Measurements from ENCODE around the gene EIF1AD.
A peak's percentile ranks its signal among the peaks of the same experiment; 100 is the strongest.

EIF1AD gene

DNA sequence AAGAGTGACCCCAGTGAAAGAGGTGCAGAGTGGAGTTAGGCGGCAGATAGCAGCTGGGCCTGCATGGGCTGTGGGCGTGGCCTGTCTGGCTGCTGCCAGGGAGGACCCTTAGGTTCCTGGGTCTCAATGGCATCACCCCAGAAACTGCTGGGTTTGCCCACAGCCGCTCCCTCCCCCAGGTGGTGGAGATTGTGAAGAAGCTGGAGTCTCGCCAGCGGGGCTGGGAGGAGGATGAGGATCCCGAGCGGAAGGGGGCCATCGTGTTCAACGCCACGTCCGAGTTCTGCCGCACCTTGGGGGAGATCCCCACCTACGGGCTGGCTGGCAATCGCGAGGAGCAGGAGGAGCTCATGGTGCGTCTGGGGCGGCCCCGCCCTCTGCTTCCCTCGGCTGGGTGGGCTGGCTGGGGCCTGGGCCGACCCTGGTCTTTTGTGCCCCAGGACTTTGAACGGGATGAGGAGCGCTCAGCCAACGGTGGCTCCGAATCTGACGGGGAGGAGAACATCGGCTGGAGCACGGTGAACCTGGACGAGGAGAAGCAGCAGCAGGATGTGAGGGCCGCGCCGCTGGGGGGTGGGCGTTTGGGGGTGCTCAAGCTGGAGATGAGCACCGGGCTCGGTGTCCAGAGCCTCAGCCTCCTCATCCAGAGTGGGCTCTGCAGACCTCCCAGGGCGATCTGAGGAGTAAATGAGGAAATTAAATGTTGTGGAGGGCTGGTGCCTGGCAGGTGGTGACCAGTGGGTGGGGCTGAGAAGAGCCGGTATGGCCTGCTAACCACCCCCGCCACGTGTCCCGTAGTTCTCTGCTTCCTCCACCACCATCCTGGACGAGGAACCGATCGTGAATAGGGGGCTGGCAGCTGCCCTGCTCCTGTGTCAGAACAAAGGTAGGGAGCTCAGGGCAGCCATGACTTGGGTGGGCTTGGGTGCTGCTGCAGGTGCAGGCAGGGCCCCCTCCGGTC lies 25.5 kb downstream of the EIF1AD start:
- TF ChIP-seq TAF1 (IDR thresholded peaks at IDR 0.05; ENCODE audit: borderline replicate concordance, insufficient read depth, low read length): no peak
- TF ChIP-seq, protein P1, sequence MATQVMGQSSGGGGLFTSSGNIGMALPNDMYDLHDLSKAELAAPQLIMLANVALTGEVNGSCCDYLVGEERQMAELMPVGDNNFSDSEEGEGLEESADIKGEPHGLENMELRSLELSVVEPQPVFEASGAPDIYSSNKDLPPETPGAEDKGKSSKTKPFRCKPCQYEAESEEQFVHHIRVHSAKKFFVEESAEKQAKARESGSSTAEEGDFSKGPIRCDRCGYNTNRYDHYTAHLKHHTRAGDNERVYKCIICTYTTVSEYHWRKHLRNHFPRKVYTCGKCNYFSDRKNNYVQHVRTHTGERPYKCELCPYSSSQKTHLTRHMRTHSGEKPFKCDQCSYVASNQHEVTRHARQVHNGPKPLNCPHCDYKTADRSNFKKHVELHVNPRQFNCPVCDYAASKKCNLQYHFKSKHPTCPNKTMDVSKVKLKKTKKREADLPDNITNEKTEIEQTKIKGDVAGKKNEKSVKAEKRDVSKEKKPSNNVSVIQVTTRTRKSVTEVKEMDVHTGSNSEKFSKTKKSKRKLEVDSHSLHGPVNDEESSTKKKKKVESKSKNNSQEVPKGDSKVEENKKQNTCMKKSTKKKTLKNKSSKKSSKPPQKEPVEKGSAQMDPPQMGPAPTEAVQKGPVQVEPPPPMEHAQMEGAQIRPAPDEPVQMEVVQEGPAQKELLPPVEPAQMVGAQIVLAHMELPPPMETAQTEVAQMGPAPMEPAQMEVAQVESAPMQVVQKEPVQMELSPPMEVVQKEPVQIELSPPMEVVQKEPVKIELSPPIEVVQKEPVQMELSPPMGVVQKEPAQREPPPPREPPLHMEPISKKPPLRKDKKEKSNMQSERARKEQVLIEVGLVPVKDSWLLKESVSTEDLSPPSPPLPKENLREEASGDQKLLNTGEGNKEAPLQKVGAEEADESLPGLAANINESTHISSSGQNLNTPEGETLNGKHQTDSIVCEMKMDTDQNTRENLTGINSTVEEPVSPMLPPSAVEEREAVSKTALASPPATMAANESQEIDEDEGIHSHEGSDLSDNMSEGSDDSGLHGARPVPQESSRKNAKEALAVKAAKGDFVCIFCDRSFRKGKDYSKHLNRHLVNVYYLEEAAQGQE (IDR thresholded peaks at IDR 0.05; ENCODE audit: insufficient read depth in 1 of 2, low read depth in 2 of 2, low read length in 2 of 2): no peak
- no peak for TF ChIP-seq SIN3A (IDR thresholded peaks at IDR 0.05; ENCODE audit: borderline replicate concordance, insufficient read depth, low read length)
- TF ChIP-seq FOXP2 (optimal IDR thresholded peaks at IDR 0.05; ENCODE audit: borderline replicate concordance, extremely low read depth, extremely low read length, insufficient read depth): no peak
- TF ChIP-seq POLR2AphosphoS5 (IDR thresholded peaks at IDR 0.05; ENCODE audit: low read depth, low read length): no peak

DNA sequence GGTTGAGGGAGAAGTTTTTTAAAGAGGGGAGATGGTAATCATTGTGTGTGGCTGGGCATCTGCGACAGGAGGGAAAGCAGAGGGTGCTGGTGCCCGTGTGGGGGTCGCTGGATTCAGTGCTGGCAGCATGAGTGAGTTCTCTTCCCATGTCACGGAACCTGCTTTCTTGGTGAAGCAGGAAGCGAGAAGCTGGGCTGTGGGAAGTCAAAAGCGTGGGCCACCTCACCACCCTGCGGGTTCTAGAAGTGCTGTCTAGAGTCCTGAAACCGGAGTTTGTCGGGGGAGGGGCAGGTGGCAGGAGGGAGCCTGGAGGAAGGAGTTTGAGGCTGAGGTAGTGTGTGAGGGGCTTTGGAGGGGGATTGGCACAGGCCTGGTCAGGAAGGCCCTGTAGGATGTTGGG lies 26.2 kb downstream of the EIF1AD start:
- TF ChIP-seq, protein P1 (IDR thresholded peaks at IDR 0.05; ENCODE audit: insufficient read depth in 1 of 2, low read depth in 2 of 2, low read length in 2 of 2): 0 out of 4 replicates have a peak, but pooled peaks of 1 of the 2 experiments have one; percentile 32
- TF ChIP-seq SIN3A (IDR thresholded peaks at IDR 0.05; ENCODE audit: borderline replicate concordance, insufficient read depth, low read length): no peak

DNA sequence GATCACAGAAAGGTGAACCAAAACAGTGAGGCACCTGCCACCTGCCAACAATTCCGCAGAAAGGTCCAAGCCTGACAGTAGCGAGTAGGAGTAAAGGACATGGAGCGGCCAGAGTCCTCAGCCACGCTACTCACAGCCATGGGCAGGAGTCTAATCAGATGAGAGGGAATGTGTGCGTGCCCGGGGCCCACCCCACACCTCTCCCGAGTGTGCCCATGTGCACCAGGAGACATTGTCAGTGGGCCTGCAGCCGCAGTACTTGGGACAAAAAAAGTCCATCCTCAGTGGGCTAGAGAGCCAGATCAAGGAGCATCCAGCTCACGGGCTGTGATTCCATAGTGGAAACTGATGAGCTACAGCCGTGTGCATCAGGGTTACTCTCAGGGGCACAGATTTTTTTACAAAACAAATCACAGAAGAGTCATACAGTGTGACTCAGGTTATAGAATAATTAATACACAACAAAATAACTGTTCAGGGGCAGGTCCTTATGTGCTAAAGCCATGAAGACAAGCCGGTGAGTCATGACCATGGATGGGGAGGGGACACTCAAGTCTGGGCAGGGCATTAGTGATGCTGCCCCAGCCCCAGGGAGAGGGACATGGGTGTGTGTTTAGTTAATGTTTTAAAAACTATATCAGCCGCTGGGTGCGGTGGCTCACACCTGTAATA lies 28.4 kb downstream of the EIF1AD start:
- TF ChIP-seq POLR2AphosphoS5 (IDR thresholded peaks at IDR 0.05; ENCODE audit: low read depth, low read length) (no peak), FOXP2 (optimal IDR thresholded peaks at IDR 0.05; ENCODE audit: borderline replicate concordance, extremely low read depth, extremely low read length, insufficient read depth) (no peak), TAF1 (IDR thresholded peaks at IDR 0.05; ENCODE audit: borderline replicate concordance, insufficient read depth, low read length) (no peak), SIN3A (IDR thresholded peaks at IDR 0.05; ENCODE audit: borderline replicate concordance, insufficient read depth, low read length) (no peak)
- TF ChIP-seq, protein P1 (IDR thresholded peaks at IDR 0.05; ENCODE audit: insufficient read depth in 1 of 2, low read depth in 2 of 2, low read length in 2 of 2): no peak

GRCh38 chr11:65972116-65972515 lies 29.8 kb downstream of the EIF1AD start:
- TF ChIP-seq SIN3A (IDR thresholded peaks at IDR 0.05; ENCODE audit: borderline replicate concordance, insufficient read depth, low read length) (no peak), TAF1 (IDR thresholded peaks at IDR 0.05; ENCODE audit: borderline replicate concordance, insufficient read depth, low read length) (no peak), POLR2AphosphoS5 (IDR thresholded peaks at IDR 0.05; ENCODE audit: low read depth, low read length) (no peak)
- TF ChIP-seq, protein P1 (IDR thresholded peaks at IDR 0.05; ENCODE audit: insufficient read depth in 1 of 2, low read depth in 2 of 2, low read length in 2 of 2): no peak
